GM21381 (cell line): Measurements from ENCODE around the gene DNAJB7.
"Not testable (repeated sequence)": the region's sequence is repeated elsewhere in the genome, so short reads cannot be mapped to it uniquely, and the experiment has no call there.

ENCODE experiments used
- ATAC-seq: cut with Tn5 transposase; IDR thresholded peaks from one replicate; pipeline ENCODE4 v1.9.1; 2021; ENCODE audit warnings: mild to moderate bottlenecking, moderate library complexity; ENCODE audit not compliant: unreplicated experiment

The DNAJB7 gene

GRCh38 chr22:40845816-40846215 lies 16.1 kb downstream of the DNAJB7 start:
- not testable (repeated sequence) for ATAC-seq

- no peak for ATAC-seq
Observed at GRCh38 chr22:40844951-40845350, 17.0 kb downstream of the DNAJB7 start.

DNA sequence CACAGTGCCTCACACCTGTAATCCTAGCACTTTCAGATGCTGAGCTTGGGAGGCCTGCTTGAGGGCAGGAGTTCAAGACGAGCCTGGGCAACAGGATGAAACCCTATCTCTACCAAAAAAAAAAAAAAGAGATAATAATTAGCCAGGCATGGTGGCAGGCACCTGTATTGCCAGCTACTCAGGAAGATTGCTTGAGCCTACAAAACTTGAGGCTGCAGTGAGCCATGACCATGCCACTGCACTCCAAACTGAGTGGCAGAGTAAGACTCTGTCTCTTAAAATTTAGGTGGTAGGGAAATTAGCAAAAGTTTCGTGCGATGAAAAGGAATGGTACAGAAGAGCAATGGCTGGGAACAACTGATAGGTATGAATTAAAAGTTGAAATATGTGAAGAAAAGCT lies 23.4 kb downstream of the DNAJB7 start:
- no peak for ATAC-seq

- ATAC-seq = no peak
Observed at GRCh38 chr22:40834619-40835018, 27.3 kb downstream of the DNAJB7 start.

GRCh38 chr22:40829131-40829530 lies 32.8 kb downstream of the DNAJB7 start:
- no peak for ATAC-seq

DNA sequence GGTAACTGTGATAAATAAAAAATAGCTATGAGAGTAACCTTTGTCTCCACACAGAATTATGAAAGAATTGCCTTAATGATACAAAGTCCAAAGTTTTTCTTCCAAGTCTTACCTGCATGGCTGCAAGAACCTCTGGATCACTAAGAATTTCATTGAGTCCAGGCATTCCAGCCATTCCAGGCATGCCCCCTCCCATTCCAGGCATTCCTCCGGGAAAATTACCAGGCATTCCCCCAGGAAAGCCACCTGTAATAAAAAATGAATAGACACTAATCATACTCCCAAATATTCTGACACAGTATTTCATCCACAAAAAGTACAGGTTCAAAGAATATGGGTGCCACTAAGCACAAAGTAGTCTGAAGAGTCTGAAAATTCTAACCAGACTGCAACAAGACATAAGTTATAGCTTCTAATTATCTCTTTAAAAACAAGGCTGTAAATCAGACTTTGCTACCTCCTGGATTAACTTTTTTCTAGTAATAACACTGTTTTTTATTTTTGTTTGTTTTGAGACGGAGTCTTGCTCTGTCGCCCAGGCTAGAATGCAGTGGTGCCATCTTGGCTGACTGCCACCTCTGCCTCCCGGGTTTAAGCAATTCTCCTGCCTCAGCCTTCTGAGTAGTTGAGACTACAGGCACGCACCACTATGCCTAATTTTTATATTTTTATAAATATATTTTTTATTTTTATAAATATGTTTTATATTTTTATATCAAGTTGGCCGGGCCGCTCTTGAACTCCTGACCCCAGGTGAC lies 34.8 kb downstream of the DNAJB7 start:
- ATAC-seq = no peak

GRCh38 chr22:40826292-40826691 lies 35.6 kb downstream of the DNAJB7 start:
- ATAC-seq = not testable (repeated sequence)

- ATAC-seq = no peak
Observed at GRCh38 chr22:40823426-40823825, 38.5 kb downstream of the DNAJB7 start.

- ATAC-seq = no peak
Observed at GRCh38 chr22:40819599-40820140, 42.2 kb downstream of the DNAJB7 start.

- peak; percentile 70 for ATAC-seq
Observed at GRCh38 chr22:40818747-40819598, 42.9 kb downstream of the DNAJB7 start, which contains the start of gene SLC25A17. Gene SLC25A17 (minus strand): TSS chr22:40819346. CDS start chr22:40819248, 98 bp downstream.

GRCh38 chr22:40818192-40818746 lies 43.6 kb downstream of the DNAJB7 start:
- no peak for ATAC-seq

GRCh38 chr22:40817737-40818136 lies 44.2 kb downstream of the DNAJB7 start:
- ATAC-seq = no peak

DNA sequence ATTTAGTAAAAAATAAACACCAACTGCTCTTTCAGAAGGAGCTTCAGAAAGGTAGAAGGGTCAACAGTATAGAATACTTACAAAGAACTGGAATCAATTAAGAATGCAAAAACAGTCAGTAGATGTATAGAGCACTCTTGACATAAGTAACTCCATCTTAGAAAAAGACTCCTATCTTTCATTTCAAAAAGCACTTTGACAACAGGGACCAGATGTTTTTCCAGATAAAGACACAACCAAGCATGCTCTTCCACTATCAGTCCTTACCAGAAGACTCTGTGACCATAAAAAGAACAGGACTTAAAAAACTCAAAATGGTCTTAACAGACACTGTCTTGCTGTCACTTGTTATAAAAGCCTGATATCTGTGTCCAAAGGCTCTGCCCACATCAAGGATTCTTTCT lies 48.0 kb downstream of the DNAJB7 start:
- ATAC-seq = no peak
